Measurements from ENCODE around the gene TADA2B. TPM values are rescaled to one million over a fixed set of nuclear protein-coding genes. Genes with fewer than 3 reads are reported as not detected.

Gene TADA2B
- total and polyA plus RNA-seq, 4 donors = 10.7 to 22.9 (median 17.6) TPM

GRCh38 chr4:7000421-7001176 lies 42.6 kb upstream of the TADA2B start:
- 96 to 97% methylated on average over 18 of the region's 18 CpGs for WGBS, 2 donors
- peaks cover 4 to 46% (median 32%) of the 10 kb centered on the region in 4 donors for H3K36me3 ChIP-seq (ENCODE audit: control insufficient read depth in 4 of 4, insufficient read depth in 4 of 4, low read length in 4 of 4)
- no peak overlapping the region for H3K27ac ChIP-seq (ENCODE audit: low read depth in 1 of 2, low read length in 1 of 2)
- no peaks in the 10 kb centered on the region for H3K9me3 ChIP-seq (ENCODE audit: control insufficient read depth in 4 of 4, insufficient read depth in 3 of 4, low read length in 3 of 4)
- H3K4me3 ChIP-seq = no peak overlapping the region
- no peak for TF ChIP-seq CTCF (IDR thresholded peaks at IDR 0.05; ENCODE audit: control extremely low read depth, extremely low read depth)
- no peaks in the 10 kb centered on the region for H3K27me3 ChIP-seq (ENCODE audit: control insufficient read depth in 3 of 3, insufficient read depth in 3 of 3, low read length in 2 of 3)
- ATAC-seq (ENCODE audit: insufficient read depth, low FRiP score) (no peak), DNase-seq (no peak)
- H3K4me1 ChIP-seq (ENCODE audit: control insufficient read depth in 5 of 5, insufficient read depth in 5 of 5, low read length in 5 of 5) = no peaks in the 10 kb centered on the region
- no peak overlapping the region for H3K9ac ChIP-seq (ENCODE audit: insufficient read depth in 1 of 2, low read length in 2 of 2)

GRCh38 chr4:7001271-7001670 lies 41.9 kb upstream of the TADA2B start:
- Histone ChIP-seq H3K4me1 (ENCODE audit: control insufficient read depth in 5 of 5, insufficient read depth in 5 of 5, low read length in 5 of 5) (no peaks in the 10 kb centered on the region), H3K36me3 (ENCODE audit: control insufficient read depth in 4 of 4, insufficient read depth in 4 of 4, low read length in 4 of 4) (peaks cover 4 to 46% (median 34%) of the 10 kb centered on the region in 4 donors), H3K9ac (ENCODE audit: insufficient read depth in 1 of 2, low read length in 2 of 2) (no peak overlapping the region), H3K27ac (ENCODE audit: low read depth in 1 of 2, low read length in 1 of 2) (no peak overlapping the region), H3K9me3 (ENCODE audit: control insufficient read depth in 4 of 4, insufficient read depth in 3 of 4, low read length in 3 of 4) (no peaks in the 10 kb centered on the region), H3K27me3 (ENCODE audit: control insufficient read depth in 3 of 3, insufficient read depth in 3 of 3, low read length in 2 of 3) (no peaks in the 10 kb centered on the region), H3K4me3 (no peak overlapping the region)
- TF ChIP-seq CTCF (IDR thresholded peaks at IDR 0.05; ENCODE audit: control extremely low read depth, extremely low read depth) = no peak
- 97 to 99% methylated on average over 7 of the region's 7 CpGs for WGBS, 2 donors
- DNase-seq (no peak), ATAC-seq (ENCODE audit: insufficient read depth, low FRiP score) (no peak)

DNA sequence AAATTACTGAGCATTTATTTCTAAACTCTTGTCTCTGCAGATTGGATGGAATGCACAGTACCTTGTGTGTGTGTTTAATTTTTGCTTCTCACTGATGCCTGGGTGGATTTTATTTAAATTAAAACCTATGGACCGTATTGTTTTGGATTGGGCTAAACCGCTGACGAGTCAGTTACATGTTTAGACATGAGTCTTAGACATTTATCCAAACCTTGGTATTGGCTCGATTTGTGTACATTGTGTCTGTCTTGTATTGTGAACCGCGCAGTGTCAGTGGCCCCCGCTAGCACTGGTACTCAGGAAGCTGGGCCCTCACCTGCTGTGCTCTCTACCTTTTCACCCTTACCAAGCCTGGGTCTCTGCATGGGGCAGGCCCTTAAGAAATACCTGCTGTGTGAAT lies 40.8 kb upstream of the TADA2B start:
- H3K4me3 ChIP-seq = no peak overlapping the region
- no peak overlapping the region for H3K9ac ChIP-seq (ENCODE audit: insufficient read depth in 1 of 2, low read length in 2 of 2)
- no peaks in the 10 kb centered on the region for H3K4me1 ChIP-seq (ENCODE audit: control insufficient read depth in 5 of 5, insufficient read depth in 5 of 5, low read length in 5 of 5)
- H3K27me3 ChIP-seq (ENCODE audit: control insufficient read depth in 3 of 3, insufficient read depth in 3 of 3, low read length in 2 of 3) = no peaks in the 10 kb centered on the region
- 96 to 97% methylated on average over 7 of the region's 7 CpGs for WGBS, 2 donors
- DNase-seq (no peak), ATAC-seq (ENCODE audit: insufficient read depth, low FRiP score) (no peak)
- H3K27ac ChIP-seq (ENCODE audit: low read depth in 1 of 2, low read length in 1 of 2) = no peak overlapping the region
- TF ChIP-seq CTCF (IDR thresholded peaks at IDR 0.05; ENCODE audit: control extremely low read depth, extremely low read depth) = no peak
- H3K9me3 ChIP-seq (ENCODE audit: control insufficient read depth in 4 of 4, insufficient read depth in 3 of 4, low read length in 3 of 4) = no peaks in the 10 kb centered on the region
- H3K36me3 ChIP-seq (ENCODE audit: control insufficient read depth in 4 of 4, insufficient read depth in 4 of 4, low read length in 4 of 4) = peaks cover 4 to 48% (median 34%) of the 10 kb centered on the region in 4 donors
